ENCODE measurements around the gene SEL1L3. TPM values are rescaled to one million over a fixed set of nuclear protein-coding genes. Genes with fewer than 3 reads are reported as not detected.

Gene SEL1L3
- total and polyA plus RNA-seq, 2 donors (not counting 3 experiments of a cell fraction or from before 2014, with no cell fraction given) = 53.4 to 122 TPM

DNA sequence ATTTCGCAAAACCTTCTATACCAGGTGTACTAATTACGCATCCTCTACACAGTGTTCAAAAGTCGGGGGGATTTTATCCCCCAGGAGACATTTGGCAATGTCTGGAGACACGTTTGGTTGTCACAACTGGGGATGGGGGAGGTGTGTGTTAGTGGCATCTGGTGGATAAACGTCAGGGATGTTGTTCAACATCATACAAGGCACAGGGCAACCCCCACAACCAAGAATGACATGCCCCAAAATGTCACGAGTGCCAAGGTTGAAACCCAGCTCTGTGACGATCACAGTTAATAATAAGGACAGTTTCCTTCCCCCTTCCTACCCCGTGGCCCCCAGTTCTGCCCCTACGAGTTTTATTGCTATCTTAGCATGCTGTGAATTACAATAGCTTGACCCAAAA lies 15.9 kb upstream of the SEL1L3 start:
- intact Hi-C loops (cut with micrococcal nuclease) (no loop called here), dilution Hi-C loops (cut with MboI; ENCODE audit: extremely low pct_ligation_motif_present, low sequenced_read_pairs) (no loop called here)
- no peak overlapping the region for H2AFZ ChIP-seq (ENCODE audit: low read depth, low read length)
- H3K4me2 ChIP-seq (ENCODE audit: insufficient read depth, low read length) = no peak overlapping the region
- TF ChIP-seq, protein P1, sequence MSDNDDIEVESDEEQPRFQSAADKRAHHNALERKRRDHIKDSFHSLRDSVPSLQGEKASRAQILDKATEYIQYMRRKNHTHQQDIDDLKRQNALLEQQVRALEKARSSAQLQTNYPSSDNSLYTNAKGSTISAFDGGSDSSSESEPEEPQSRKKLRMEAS (IDR thresholded peaks at IDR 0.05; ENCODE audit: insufficient read depth, insufficient read length) = no peak
- no peak for TF ChIP-seq POLR2AphosphoS5 (IDR thresholded peaks at IDR 0.05; ENCODE audit: insufficient read depth, low read depth, low read length)
- no peak for TF ChIP-seq JUN (IDR thresholded peaks at IDR 0.05; ENCODE audit: borderline replicate concordance, insufficient read depth, insufficient read length, low read depth)
- no peak for TF ChIP-seq FOS (IDR thresholded peaks at IDR 0.05; ENCODE audit: borderline replicate concordance, insufficient read depth, low read length)
- no peak for TF ChIP-seq POLR2A (IDR thresholded peaks at IDR 0.05; ENCODE audit: low read depth, low read length)
- H3K79me2 ChIP-seq (ENCODE audit: control insufficient read depth, insufficient read depth, low read length) = no peaks in the 10 kb centered on the region
- no peaks in the 10 kb centered on the region for H4K20me1 ChIP-seq (replicated peaks; ENCODE audit: control insufficient read depth, extremely low read depth, insufficient read depth, low read length)
- H3K9me1 ChIP-seq (replicated peaks; ENCODE audit: control insufficient read depth, extremely low read depth, insufficient read depth, low read length) = no peaks in the 10 kb centered on the region
- DNase-seq (ENCODE audit: low read depth, low spot score) (no peak), FAIRE-seq (no peak)
- ChIA-PET POLR2A (no interaction called here), CTCF (interaction anchor here (0.6 kb wide), 1 partner anchor 109 kb away, joined by 3 read pairs; no protein-coding TSS in a partner anchor)
- H3K9me3 ChIP-seq (replicated peaks; ENCODE audit: control insufficient read depth, insufficient read depth, low read length) = no peaks in the 10 kb centered on the region
- BruUV-seq (replicated peaks) = no TSS peak
- H3K4me1 ChIP-seq (ENCODE audit: control insufficient read depth, extremely low read depth, insufficient read depth, low read length) = peaks cover under 1% of the 10 kb centered on the region
- no peak overlapping the region for H3K4me3 ChIP-seq (replicated peaks in 1 of 3; ENCODE audit: insufficient read depth in 1 of 3, low read depth in 1 of 3, low read length in 3 of 3)
- H3K27me3 ChIP-seq (ENCODE audit: control insufficient read depth in 2 of 2, insufficient read depth in 2 of 2, low read length in 2 of 2) = no peaks in the 10 kb centered on the region
- H3K27ac ChIP-seq (ENCODE audit: insufficient read depth, low read depth, low read length) = no peak overlapping the region
- no peak overlapping the region for H3K9ac ChIP-seq (replicated peaks; ENCODE audit: extremely low read depth, insufficient read depth, low read length)
- H3K36me3 ChIP-seq (ENCODE audit: control insufficient read depth in 2 of 2, extremely low read depth in 1 of 2, insufficient read depth in 2 of 2, low read length in 2 of 2) = no peaks in the 10 kb centered on the region

DNA sequence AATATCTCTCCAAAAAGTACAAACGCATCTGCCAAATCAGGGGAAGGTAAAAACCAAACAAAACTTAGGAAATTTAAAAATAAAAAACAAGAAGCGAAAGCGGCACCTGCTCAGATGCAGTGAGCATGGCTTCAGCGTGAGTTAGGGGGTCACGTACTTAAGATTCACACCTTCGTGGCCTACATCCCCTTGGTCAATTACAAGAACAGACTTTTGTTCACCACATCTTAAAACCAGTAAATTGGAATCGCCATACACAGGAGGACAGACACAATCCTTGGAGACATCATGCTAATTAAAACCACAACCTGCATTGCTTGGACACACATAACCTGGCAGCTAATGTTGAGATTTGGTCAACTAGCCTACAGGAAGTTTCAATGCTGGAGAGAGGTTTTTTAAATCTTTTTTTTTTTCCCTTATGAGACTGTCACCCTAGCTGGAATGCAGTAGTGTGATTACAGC lies 12.5 kb upstream of the SEL1L3 start:
- Histone ChIP-seq H3K36me3 (ENCODE audit: control insufficient read depth in 2 of 2, extremely low read depth in 1 of 2, insufficient read depth in 2 of 2, low read length in 2 of 2) (no peaks in the 10 kb centered on the region), H3K4me3 (replicated peaks in 1 of 3; ENCODE audit: insufficient read depth in 1 of 3, low read depth in 1 of 3, low read length in 3 of 3) (no peak overlapping the region), H3K9me3 (replicated peaks; ENCODE audit: control insufficient read depth, insufficient read depth, low read length) (no peaks in the 10 kb centered on the region), H3K4me2 (ENCODE audit: insufficient read depth, low read length) (no peak overlapping the region), H3K27me3 (ENCODE audit: control insufficient read depth in 2 of 2, insufficient read depth in 2 of 2, low read length in 2 of 2) (no peaks in the 10 kb centered on the region), H3K9me1 (replicated peaks; ENCODE audit: control insufficient read depth, extremely low read depth, insufficient read depth, low read length) (no peaks in the 10 kb centered on the region), H4K20me1 (replicated peaks; ENCODE audit: control insufficient read depth, extremely low read depth, insufficient read depth, low read length) (no peaks in the 10 kb centered on the region), H3K79me2 (ENCODE audit: control insufficient read depth, insufficient read depth, low read length) (no peaks in the 10 kb centered on the region), H3K27ac (ENCODE audit: insufficient read depth, low read depth, low read length) (no peak overlapping the region), H3K9ac (replicated peaks; ENCODE audit: extremely low read depth, insufficient read depth, low read length) (no peak overlapping the region), H3K4me1 (ENCODE audit: control insufficient read depth, extremely low read depth, insufficient read depth, low read length) (no peaks in the 10 kb centered on the region), H2AFZ (ENCODE audit: low read depth, low read length) (no peak overlapping the region)
- dilution Hi-C loops (cut with MboI; ENCODE audit: extremely low pct_ligation_motif_present, low sequenced_read_pairs) = no loop called here
- no peak for FAIRE-seq
- no TSS peak for BruUV-seq (replicated peaks)
- POLR2A ChIA-PET = no interaction called here
- CTCF ChIA-PET = no interaction called here
- DNase-seq (ENCODE audit: low read depth, low spot score) = no peak
- no peak for TF ChIP-seq GATA2 (IDR thresholded peaks at IDR 0.05; ENCODE audit: insufficient read depth, insufficient read length, low read depth, low read length)
- no peak for TF ChIP-seq FOS (IDR thresholded peaks at IDR 0.05; ENCODE audit: borderline replicate concordance, insufficient read depth, low read length)
- no peak for TF ChIP-seq MYC (IDR thresholded peaks at IDR 0.05; ENCODE audit: low read depth, low read length)
- no peak for TF ChIP-seq POLR2A (IDR thresholded peaks at IDR 0.05; ENCODE audit: low read depth, low read length)
- TF ChIP-seq, protein P1 (IDR thresholded peaks at IDR 0.05; ENCODE audit: insufficient read depth, insufficient read length) = no peak
- no peak for TF ChIP-seq POLR2AphosphoS5 (IDR thresholded peaks at IDR 0.05; ENCODE audit: insufficient read depth, low read depth, low read length)
- no peak for TF ChIP-seq EZH2 (IDR thresholded peaks at IDR 0.05; ENCODE audit: borderline replicate concordance, low read depth, low read length, severe bottlenecking)
- TF ChIP-seq, protein P2, sequence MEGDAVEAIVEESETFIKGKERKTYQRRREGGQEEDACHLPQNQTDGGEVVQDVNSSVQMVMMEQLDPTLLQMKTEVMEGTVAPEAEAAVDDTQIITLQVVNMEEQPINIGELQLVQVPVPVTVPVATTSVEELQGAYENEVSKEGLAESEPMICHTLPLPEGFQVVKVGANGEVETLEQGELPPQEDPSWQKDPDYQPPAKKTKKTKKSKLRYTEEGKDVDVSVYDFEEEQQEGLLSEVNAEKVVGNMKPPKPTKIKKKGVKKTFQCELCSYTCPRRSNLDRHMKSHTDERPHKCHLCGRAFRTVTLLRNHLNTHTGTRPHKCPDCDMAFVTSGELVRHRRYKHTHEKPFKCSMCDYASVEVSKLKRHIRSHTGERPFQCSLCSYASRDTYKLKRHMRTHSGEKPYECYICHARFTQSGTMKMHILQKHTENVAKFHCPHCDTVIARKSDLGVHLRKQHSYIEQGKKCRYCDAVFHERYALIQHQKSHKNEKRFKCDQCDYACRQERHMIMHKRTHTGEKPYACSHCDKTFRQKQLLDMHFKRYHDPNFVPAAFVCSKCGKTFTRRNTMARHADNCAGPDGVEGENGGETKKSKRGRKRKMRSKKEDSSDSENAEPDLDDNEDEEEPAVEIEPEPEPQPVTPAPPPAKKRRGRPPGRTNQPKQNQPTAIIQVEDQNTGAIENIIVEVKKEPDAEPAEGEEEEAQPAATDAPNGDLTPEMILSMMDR (IDR thresholded peaks at IDR 0.05; ENCODE audit: extremely low read depth in 1 of 2, insufficient read depth in 1 of 2, low read depth in 1 of 2, low read length in 2 of 2) = no peak
- intact Hi-C loops (cut with micrococcal nuclease) = no loop called here

All from endothelial cell of umbilical vein (primary cell).